H1 (cell line): ENCODE results near the gene CALML5. TPM values are rescaled to one million over a fixed set of nuclear protein-coding genes. Genes with fewer than 3 reads are reported as not detected.

Source experiments
- CTCF ChIA-PET: fragments of 300-600 bp; sonication (Branson Sonifier 250); formaldehyde crosslinking; loops from one replicate; lab custom pipeline; 2021; ENCODE audit not compliant: partially characterized antibody; lab: Charles Lee
- POLR2A ChIA-PET: fragments of 300-600 bp; sonication (Branson Sonifier 250); formaldehyde crosslinking; loops from one replicate; lab custom pipeline; 2021; ENCODE audit warnings: inconsistent platforms; ENCODE audit not compliant: partially characterized antibody; lab: Charles Lee
- DNase-seq, 2 experiments: peaks; one replicate each; pipeline versions ENCODE4 v3.0.0 to v3.0.0-alpha.2; 2010 to 2022; ENCODE audit warnings: low spot score in 2 of 2, low read depth in 1 of 2, mixed read lengths in 1 of 2
- FAIRE-seq: peaks from 2 replicates; lab custom pipeline; 2011; peaks lifted over from hg19 to GRCh38; lab: Jason Lieb, UNC
- H2AFZ ChIP-seq: 2 replicates; pipeline ENCODE4 v1.8.1; 2012; ENCODE audit warnings: low read length, inconsistent platforms
- H2AK5ac ChIP-seq: 2 replicates; pipeline ENCODE4 v1.6.1; 2013; ENCODE audit warnings: low read depth, low read length
- H2BK120ac ChIP-seq: replicated peaks from 2 replicates; pipeline ENCODE3; 2013; ENCODE audit warnings: low read depth, low read length, inconsistent platforms
- H2BK12ac ChIP-seq: 2 replicates; pipeline ENCODE4 v1.6.1; 2013; ENCODE audit warnings: low read depth, low read length
- H2BK15ac ChIP-seq: 2 replicates; pipeline ENCODE4 v1.6.1; 2013; ENCODE audit warnings: low read length
- H2BK20ac ChIP-seq: 2 replicates; pipeline ENCODE4 v1.6.1; 2013; ENCODE audit warnings: low read length
- H2BK5ac ChIP-seq: 2 replicates; pipeline ENCODE4 v1.6.1; 2013; ENCODE audit warnings: low read depth, low read length
- H3K14ac ChIP-seq: 2 replicates; pipeline ENCODE4 v1.6.1; 2013; ENCODE audit warnings: inconsistent platforms; ENCODE audit not compliant: insufficient read length
- H3K18ac ChIP-seq: 2 replicates; pipeline ENCODE4 v1.6.1; 2013; ENCODE audit warnings: low read length; ENCODE audit errors: extremely low read depth
- H3K23ac ChIP-seq: 2 replicates; pipeline ENCODE4 v1.6.1; 2013; ENCODE audit warnings: inconsistent platforms; ENCODE audit not compliant: insufficient read length
- H3K23me2 ChIP-seq: 2 replicates; pipeline ENCODE4 v1.6.1; 2013; ENCODE audit warnings: low read depth, low read length
- H3K27ac ChIP-seq: 2 replicates; pipeline ENCODE4 v1.6.1; 2011; ENCODE audit warnings: low read depth, low read length, inconsistent platforms
- H3K27me3 ChIP-seq, 4 experiments: replicated peaks in 1 of 4; 1 replicate in 1 of 4; 2 replicates in 3 of 4; pipeline versions ENCODE4 v1.6.1 to v1.8.1; 2011 to 2013; ENCODE audit warnings: low read length in 3 of 4, mild to moderate bottlenecking in 3 of 4, inconsistent platforms in 2 of 4, mixed read lengths in 2 of 4, moderate library complexity in 1 of 4; ENCODE audit not compliant: control insufficient read depth in 3 of 4, insufficient read depth in 3 of 4; ENCODE audit errors: extremely low read depth in 1 of 4
- H3K36me3 ChIP-seq, 4 experiments: 2 replicates each; pipeline versions ENCODE4 v1.6.1 to v1.8.1; 2011 to 2013; ENCODE audit warnings: mild to moderate bottlenecking in 4 of 4, low read length in 3 of 4, moderate library complexity in 2 of 4, control low read depth in 1 of 4, inconsistent platforms in 1 of 4; ENCODE audit not compliant: insufficient read depth in 4 of 4, control insufficient read depth in 2 of 4
- H3K4ac ChIP-seq: replicated peaks from 2 replicates; pipeline ENCODE3; 2013; ENCODE audit warnings: low read length, low read depth, mixed read lengths, inconsistent platforms; ENCODE audit not compliant: insufficient read length
- H3K4me1 ChIP-seq, 4 experiments: replicated peaks in 1 of 4; 1 replicate in 1 of 4; 2 replicates in 3 of 4; pipeline versions ENCODE4 v1.6.1 to v1.8.1; 2011 to 2013; ENCODE audit warnings: low read length in 3 of 4, inconsistent platforms in 2 of 4, mixed read lengths in 1 of 4; ENCODE audit not compliant: insufficient read depth in 4 of 4, control insufficient read depth in 3 of 4
- H3K4me2 ChIP-seq, 2 experiments: 2 replicates each; pipeline versions ENCODE4 v1.6.1 to v1.8.1; 2011 to 2013; ENCODE audit warnings: low read depth in 2 of 2, low read length in 2 of 2, control low read depth in 1 of 2, inconsistent platforms in 1 of 2, mild to moderate bottlenecking in 1 of 2; ENCODE audit not compliant: insufficient read depth in 1 of 2
- H3K4me3 ChIP-seq, 4 experiments: fragments of 200-600, 300-600 bp in 1 of 4; sonication (generic), shearing (Covaris generic), sonication (Bioruptor Twin) in 1 of 4; 2 replicates each; pipeline versions ENCODE4 v1.5.1 to v1.8.1; 2011 to 2016; ENCODE audit warnings: low read length in 4 of 4, low read depth in 3 of 4, control low read depth in 2 of 4, inconsistent platforms in 2 of 4, mild to moderate bottlenecking in 2 of 4, mixed read lengths in 1 of 4, moderate library complexity in 1 of 4; ENCODE audit not compliant: insufficient read depth in 2 of 4; ENCODE audit errors: extremely low read depth in 1 of 4
- H3K56ac ChIP-seq: replicated peaks from 2 replicates; pipeline ENCODE3; 2013; ENCODE audit warnings: low read depth, mild to moderate bottlenecking, mixed read lengths, low read length, inconsistent platforms; ENCODE audit not compliant: insufficient read length
- H3K79me1 ChIP-seq: 2 replicates; pipeline ENCODE4 v1.6.1; 2013; ENCODE audit warnings: low read depth, low read length, control low read depth
- H3K79me2 ChIP-seq, 2 experiments: 2 replicates each; pipeline versions ENCODE4 v1.6.1 to v1.8.1; 2012 to 2013; ENCODE audit warnings: low read length in 2 of 2, mild to moderate bottlenecking in 2 of 2, inconsistent platforms in 1 of 2; ENCODE audit not compliant: insufficient read depth in 2 of 2, control insufficient read depth in 1 of 2
- H3K9ac ChIP-seq, 4 experiments: replicated peaks in 1 of 4; 1 replicate in 1 of 4; 2 replicates in 3 of 4; pipeline versions ENCODE4 v1.6.1 to v1.8.1; 2011 to 2013; ENCODE audit warnings: low read depth in 3 of 4, low read length in 3 of 4, control low read depth in 2 of 4, mild to moderate bottlenecking in 2 of 4, moderate library complexity in 2 of 4, inconsistent platforms in 1 of 4; ENCODE audit errors: extremely low read depth in 1 of 4
- H3K9me3 ChIP-seq, 2 experiments: 2 replicates each; pipeline versions ENCODE4 v1.6.1 to v1.8.1; 2012 to 2013; ENCODE audit warnings: mild to moderate bottlenecking in 2 of 2, moderate library complexity in 2 of 2, control low read depth in 1 of 2, inconsistent platforms in 1 of 2, low read depth in 1 of 2, low read length in 1 of 2, mixed read lengths in 1 of 2; ENCODE audit not compliant: insufficient read depth in 2 of 2
- H4K20me1 ChIP-seq, 2 experiments: replicated peaks in 1 of 2; 2 replicates each; pipeline versions ENCODE3 to v1.8.1; 2011 to 2013; ENCODE audit warnings: inconsistent platforms in 2 of 2, low read length in 2 of 2, mild to moderate bottlenecking in 1 of 2; ENCODE audit not compliant: insufficient read depth in 2 of 2, control insufficient read depth in 1 of 2
- H4K5ac ChIP-seq: 2 replicates; pipeline ENCODE4 v1.6.1; 2013; ENCODE audit warnings: low read length, low read depth, mixed read lengths, inconsistent platforms; ENCODE audit not compliant: insufficient read length
- H4K8ac ChIP-seq: 2 replicates; pipeline ENCODE4 v1.8.0; 2013; ENCODE audit warnings: mild to moderate bottlenecking, moderate library complexity, low read length, inconsistent platforms; ENCODE audit not compliant: insufficient read depth; ENCODE audit errors: extremely low read depth
- H4K91ac ChIP-seq: replicated peaks from 2 replicates; pipeline ENCODE3; 2013; ENCODE audit warnings: low read length, mixed read lengths, inconsistent platforms; ENCODE audit not compliant: insufficient read length
- CEBPB ChIP-seq: IDR thresholded peaks from 2 replicates; pipeline ENCODE4 v1.6.1; 2012; ENCODE audit warnings: low read depth, low read length
- CHD2 ChIP-seq: IDR thresholded peaks from 2 replicates; pipeline ENCODE4 v1.6.1; 2012; ENCODE audit warnings: low read length, improper control_type of control experiment
- EGR1 ChIP-seq: IDR thresholded peaks from 2 replicates; pipeline ENCODE4 v1.6.1; 2011; ENCODE audit warnings: low read depth, low read length, borderline replicate concordance
- JUND ChIP-seq: IDR thresholded peaks from 2 replicates; pipeline ENCODE4 v1.6.1; 2011; ENCODE audit warnings: mild to moderate bottlenecking, improper control_type of control experiment, low read length
- KDM1A ChIP-seq: fragments of 200-600, 300-600 bp; sonication (generic); IDR thresholded peaks from 2 replicates; pipeline ENCODE4 v1.7.1; 2016; ENCODE audit warnings: mild to moderate bottlenecking, low read length, borderline replicate concordance
- POLR2AphosphoS5 ChIP-seq: IDR thresholded peaks from 2 replicates; pipeline ENCODE4 v1.6.1; 2011; ENCODE audit warnings: low read depth, low read length
- RAD21 ChIP-seq, 2 experiments: IDR thresholded peaks in 1 of 2; conservative IDR thresholded peaks in 1 of 2; 2 replicates each; pipeline ENCODE4 v1.6.1; 2011; ENCODE audit warnings: low read depth in 2 of 2, low read length in 2 of 2, improper control_type of control experiment in 1 of 2, inconsistent platforms in 1 of 2, mild to moderate bottlenecking in 1 of 2, moderate library complexity in 1 of 2
- RNF2 ChIP-seq: fragments of 200-900, 300-1000 bp; sonication (generic); IDR thresholded peaks from 2 replicates; pipeline ENCODE4 v1.7.1; 2016; ENCODE audit warnings: borderline replicate concordance, low read depth, mild to moderate bottlenecking, antibody characterized with exemption, low read length; ENCODE audit not compliant: poor library complexity, severe bottlenecking; ENCODE audit errors: missing control alignments
- SAP30 ChIP-seq: fragments of 300-600 bp; sonication (generic); IDR thresholded peaks from 2 replicates; pipeline ENCODE4 v1.7.1; 2012; ENCODE audit warnings: low read length, moderate library complexity, mild to moderate bottlenecking, inconsistent platforms; ENCODE audit not compliant: insufficient read depth, insufficient replicate concordance
- SRF ChIP-seq: IDR thresholded peaks from 2 replicates; pipeline ENCODE4 v1.6.1; 2011; ENCODE audit warnings: mild to moderate bottlenecking, low read depth, low read length, moderate library complexity
- ZNF274 ChIP-seq: IDR thresholded peaks from 2 replicates; pipeline ENCODE4 v1.7.0; 2012; ENCODE audit warnings: low read length, borderline replicate concordance; ENCODE audit errors: extremely low read depth
- WGBS, 2 experiments: shearing (Covaris generic) in 1 of 2; methylation state at CpG; one replicate each; pipeline versions ENCODE4 v1.1.6 to v1.1.7; 2013 to 2015; ENCODE audit warnings: low lambda C conversion rate in 2 of 2, mixed read lengths in 2 of 2, inconsistent platforms in 1 of 2, low coverage in 1 of 2, missing lambda C conversion rate in 1 of 2; ENCODE audit not compliant: insufficient replicate concordance in 2 of 2, insufficient coverage in 1 of 2, insufficient read length in 1 of 2; ENCODE audit errors: extremely low coverage in 1 of 2, missing lambda C conversion rate in 1 of 2; 5-methylcytosine and 5-hydroxymethylcytosine counted together
- polyA plus RNA-seq, 7 experiments: library from polyadenylated mRNA; depleted of rRNA in 3 of 7; stranded (reverse) in 5 of 7; unstranded in 2 of 7; fragments of >200 nt in 5 of 7; fragments of 200-250 nt in 2 of 7; gene quantifications; 1 replicate in 5 of 7; 2 replicates in 1 of 7; 4 replicates in 1 of 7; pipeline versions ENCODE4 v1.2.1 to v1.2.3, GENCODE V29; 2011 to 2013; ENCODE audit warnings: missing spikeins in 2 of 7, mixed read lengths in 2 of 7
- total RNA-seq: library from RNA; stranded (reverse); fragmentation: NEBNext Ultra II Directional; extraction: Animal tissue kit (Norgen Biotek cat#: 25700); gene quantifications from 2 replicates; pipeline ENCODE4 v1.2.1, GENCODE V29; 2021
- TF ChIP-seq, protein P1 (sequence below): IDR thresholded peaks from 2 replicates; pipeline ENCODE4 v1.6.1; 2011; ENCODE audit warnings: low read depth, mild to moderate bottlenecking, low read length; ENCODE audit not compliant: insufficient read depth

Gene CALML5
- total and polyA plus RNA-seq, 2 of the 8 experiments (the other 6 are each of a cell fraction or from before 2014, with no cell fraction given), result not detected

DNA sequence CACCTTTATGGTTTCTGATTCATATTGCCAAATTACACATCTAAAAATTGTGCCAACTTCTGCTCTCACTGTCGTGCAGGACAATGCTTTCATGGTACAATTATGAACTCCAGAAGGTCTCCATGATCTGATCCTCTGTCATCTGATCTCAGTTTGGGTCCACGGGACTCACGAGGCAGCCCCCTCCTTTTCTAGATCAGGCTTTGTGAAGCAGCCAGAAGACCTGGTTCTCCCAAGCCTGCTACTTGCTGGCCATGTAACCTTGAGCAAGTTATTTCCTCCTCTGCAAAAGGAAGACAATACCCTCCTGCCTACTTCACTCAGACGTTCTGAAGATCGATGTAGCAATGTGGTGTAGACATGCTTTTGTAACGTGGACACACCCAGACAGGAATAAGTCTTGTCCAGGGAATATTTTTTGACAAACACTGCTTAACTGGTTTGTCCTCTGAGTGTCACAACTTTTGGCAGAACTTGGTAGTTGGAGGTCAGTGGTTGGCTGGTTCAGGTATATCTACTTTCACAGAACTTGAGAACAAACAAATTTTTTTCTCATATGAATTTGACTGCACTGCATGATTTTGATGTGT, 44.9 kb upstream of the CALML5 start:
- no peak overlapping the region for H3K4me2 ChIP-seq
- peaks cover 5 to 12% of the 10 kb centered on the region in 2 experiments; a peak in 2 of 4 replicates for H3K9me3 ChIP-seq
- ChIA-PET CTCF (interaction anchor here (0.6 kb wide), 1 partner anchor 161 kb away, joined by 3 read pairs; no protein-coding TSS in a partner anchor), POLR2A (no interaction called here)
- no peaks in the 10 kb centered on the region for H3K23me2 ChIP-seq
- H3K4ac ChIP-seq, result no peak overlapping the region
- H3K27me3 ChIP-seq, result no peaks in the 10 kb centered on the region
- peaks cover 0 to 3% (median 0%) of the 10 kb centered on the region in 4 experiments; a peak in 1 of 7 replicates for H3K4me1 ChIP-seq
- no peaks in the 10 kb centered on the region for H3K79me2 ChIP-seq
- no peak overlapping the region for H3K23ac ChIP-seq
- FAIRE-seq, result no peak
- DNase-seq, result no peak
- no peak overlapping the region for H2BK120ac ChIP-seq
- H3K18ac ChIP-seq, result no peak overlapping the region
- no peak overlapping the region for H2BK5ac ChIP-seq
- H4K8ac ChIP-seq, result no peak overlapping the region
- no peak overlapping the region for H2BK12ac ChIP-seq
- H2AK5ac ChIP-seq, result no peak overlapping the region
- no peaks in the 10 kb centered on the region for H3K79me1 ChIP-seq
- H3K56ac ChIP-seq, result no peak overlapping the region
- no peaks in the 10 kb centered on the region for H4K20me1 ChIP-seq
- H3K36me3 ChIP-seq, result no peaks in the 10 kb centered on the region
- no peak overlapping the region for H2BK15ac ChIP-seq
- no peak overlapping the region for H3K27ac ChIP-seq
- H4K91ac ChIP-seq, result no peak overlapping the region
- no peak overlapping the region for H3K14ac ChIP-seq
- 92% methylated on average over 6 of the region's 6 CpGs; no CpG with 5 or more reads in 1 of the 2 experiments for WGBS, 2 experiments
- H2BK20ac ChIP-seq, result no peak overlapping the region
- H3K4me3 ChIP-seq, result no peak overlapping the region
- no peak overlapping the region for H2AFZ ChIP-seq
- TF ChIP-seq RNF2, result no peak
- TF ChIP-seq SRF, result no peak
- no peak for TF ChIP-seq ZNF274
- TF ChIP-seq CEBPB, result no peak
- TF ChIP-seq CHD2, result no peak
- no peak for TF ChIP-seq KDM1A
- no peak for TF ChIP-seq RAD21 (IDR thresholded peaks at IDR 0.05 in 1 of 2, conservative IDR thresholded peaks at IDR 0.05 in 1 of 2; ENCODE audit: low read depth in 2 of 2, low read length in 2 of 2)
- no peak for TF ChIP-seq POLR2AphosphoS5
- no peak for TF ChIP-seq EGR1
- no peak for TF ChIP-seq SAP30
- TF ChIP-seq JUND, result no peak
- TF ChIP-seq, protein P1, sequence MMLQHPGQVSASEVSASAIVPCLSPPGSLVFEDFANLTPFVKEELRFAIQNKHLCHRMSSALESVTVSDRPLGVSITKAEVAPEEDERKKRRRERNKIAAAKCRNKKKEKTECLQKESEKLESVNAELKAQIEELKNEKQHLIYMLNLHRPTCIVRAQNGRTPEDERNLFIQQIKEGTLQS, result no peak
- H3K9ac ChIP-seq, result no peak overlapping the region
- no peak overlapping the region for H4K5ac ChIP-seq
